Measurements from ENCODE around the gene MYH1.

The MYH1 gene

DNA sequence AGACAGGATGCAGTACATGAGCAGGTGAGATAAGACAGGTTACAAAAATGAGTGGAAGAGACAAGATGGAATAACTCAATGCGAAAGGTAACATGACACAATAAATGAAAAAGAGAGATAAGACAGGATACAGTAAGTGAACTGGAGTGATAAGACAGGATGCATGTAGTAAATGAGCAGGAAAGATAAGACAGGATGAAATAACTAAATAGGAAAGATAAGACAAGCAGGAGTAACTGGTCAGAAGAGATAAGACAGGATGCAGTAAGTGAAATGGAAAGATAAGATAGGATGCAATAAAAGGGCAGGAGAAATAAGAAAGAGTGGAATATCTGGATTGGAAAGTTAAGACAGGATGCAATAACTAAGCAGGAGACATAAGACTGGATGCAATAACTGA, 40.6 kb downstream of the MYH1 start:
- DNase-seq, result no peak

- DNase-seq, result no peak
Measured at GRCh38 chr17:10474536-10474935, 43.8 kb downstream of the MYH1 start.

- no peak for DNase-seq
Measured at GRCh38 chr17:10471858-10472257, 46.5 kb downstream of the MYH1 start.

DNA sequence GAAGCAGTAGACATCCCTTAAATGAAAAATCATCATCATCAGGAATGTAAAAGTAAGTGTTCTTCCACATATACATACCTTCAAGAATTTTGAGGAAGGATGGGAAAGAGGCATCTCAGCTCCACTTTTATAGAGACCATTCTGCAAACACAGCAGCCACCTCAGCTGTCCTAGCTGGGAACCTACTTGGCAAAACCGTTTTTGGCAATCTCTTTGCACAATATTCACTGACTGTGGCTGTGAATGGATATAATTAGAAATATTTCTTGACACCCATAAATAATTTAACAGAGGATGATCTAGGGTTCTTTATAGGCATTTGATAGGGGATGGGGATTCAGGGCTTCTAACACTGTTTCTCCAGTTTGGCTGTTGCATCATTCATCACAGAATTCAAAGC, 48.9 kb downstream of the MYH1 start, which contains the start of gene MYH4:
MYH4 (minus strand) TSS at position 101 of the 400 bp plus-strand sequence. CDS start 2,814 bp downstream, outside the sequence.
- no peak for DNase-seq

DNA sequence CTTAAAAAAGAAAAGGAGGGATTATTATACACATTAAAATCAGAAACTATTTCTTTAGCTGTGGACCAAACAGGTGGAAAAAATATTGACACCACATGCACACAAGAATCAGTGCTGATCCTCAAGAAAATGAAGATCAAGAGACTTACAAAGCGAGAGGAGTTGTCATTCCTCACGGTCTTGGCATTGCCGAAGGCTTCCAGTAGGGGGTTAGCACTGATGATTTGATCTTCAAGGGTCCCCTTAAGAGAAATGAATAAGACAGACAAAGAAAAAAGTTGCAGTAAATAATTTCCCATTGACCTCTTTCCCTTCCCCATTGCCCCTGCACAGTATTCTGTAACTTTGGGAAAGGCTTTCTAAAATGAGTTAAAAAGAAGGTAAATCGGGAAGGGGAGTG, 54.9 kb downstream of the MYH1 start:
- no peak for DNase-seq

DNA sequence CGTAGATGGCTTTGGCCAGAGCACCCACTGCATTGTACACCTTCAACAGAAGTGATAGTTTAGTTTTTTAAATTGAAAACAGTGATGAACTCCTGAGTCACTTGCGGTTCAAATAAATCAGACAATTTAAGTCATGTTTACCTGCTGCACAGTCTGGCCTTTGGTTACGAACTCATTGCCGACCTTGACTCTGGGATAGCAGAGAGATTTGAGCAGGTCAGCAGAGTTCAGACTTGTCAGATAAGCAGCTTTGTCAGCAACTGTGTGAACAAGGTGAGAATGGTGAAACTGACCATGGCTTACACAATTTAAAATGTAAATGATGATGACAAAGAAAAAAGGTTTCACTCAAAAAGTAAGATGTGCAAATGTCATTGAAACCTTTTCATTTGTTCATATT, 58.3 kb downstream of the MYH1 start:
- DNase-seq, result no peak

GRCh38 chr17:10458701-10459100, 59.6 kb downstream of the MYH1 start:
- DNase-seq, result no peak

DNA sequence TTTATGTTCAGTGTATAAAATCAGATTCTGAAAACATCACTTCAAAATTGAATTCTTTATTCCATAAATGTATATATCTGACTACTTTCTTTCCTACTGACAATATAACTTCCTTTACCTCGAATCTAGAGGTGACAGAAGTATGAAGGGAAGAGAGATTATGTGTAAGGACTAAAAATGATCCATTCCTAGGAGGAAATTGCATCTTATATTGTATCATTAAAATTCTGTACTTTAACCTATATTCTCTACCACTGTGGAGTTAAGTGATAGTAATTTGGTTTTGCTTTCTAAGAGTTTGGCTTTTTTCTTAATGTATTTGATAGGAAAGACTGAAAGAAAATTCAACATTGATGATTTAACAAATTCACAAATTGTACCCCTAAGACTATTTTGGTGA, 60.4 kb downstream of the MYH1 start:
- DNase-seq, result no peak

GRCh38 chr17:10447026-10447931, 71.1 kb downstream of the MYH1 start:
- DNase-seq, result no peak

All from NCI-H1105 treated with DMSO at 0.1 percent for 48 hours (cell line).